ENCODE data around the gene MED13L.

Gene MED13L

GRCh38 chr12:116277467-116278278, at the start of gene MED13L:
Gene MED13L, minus strand, starts transcription at chr12:116277693. Its CDS starts 562 bp downstream, at chr12:116277131.
- peak; percentile 94 for DNase-seq

DNA sequence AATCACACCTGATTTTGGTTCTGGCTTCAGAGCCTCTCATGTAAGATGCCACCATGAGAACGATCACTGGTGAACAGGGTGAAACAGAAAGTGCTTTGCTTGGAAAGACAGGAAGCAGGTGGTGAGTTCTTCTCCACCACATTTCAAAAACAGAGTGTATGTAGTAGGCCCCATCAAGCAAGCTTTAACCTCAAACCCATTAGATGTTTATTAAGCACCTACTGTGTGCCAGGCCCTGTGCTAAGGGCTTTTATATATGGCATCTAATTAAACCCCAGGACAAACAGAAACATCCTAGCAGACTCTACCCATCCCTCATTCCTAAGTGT, 47.8 kb upstream of the MED13L start:
- no peak for DNase-seq

- DNase-seq: no peak
Measured at GRCh38 chr12:116324654-116325335, 47.3 kb upstream of the MED13L start.

DNA sequence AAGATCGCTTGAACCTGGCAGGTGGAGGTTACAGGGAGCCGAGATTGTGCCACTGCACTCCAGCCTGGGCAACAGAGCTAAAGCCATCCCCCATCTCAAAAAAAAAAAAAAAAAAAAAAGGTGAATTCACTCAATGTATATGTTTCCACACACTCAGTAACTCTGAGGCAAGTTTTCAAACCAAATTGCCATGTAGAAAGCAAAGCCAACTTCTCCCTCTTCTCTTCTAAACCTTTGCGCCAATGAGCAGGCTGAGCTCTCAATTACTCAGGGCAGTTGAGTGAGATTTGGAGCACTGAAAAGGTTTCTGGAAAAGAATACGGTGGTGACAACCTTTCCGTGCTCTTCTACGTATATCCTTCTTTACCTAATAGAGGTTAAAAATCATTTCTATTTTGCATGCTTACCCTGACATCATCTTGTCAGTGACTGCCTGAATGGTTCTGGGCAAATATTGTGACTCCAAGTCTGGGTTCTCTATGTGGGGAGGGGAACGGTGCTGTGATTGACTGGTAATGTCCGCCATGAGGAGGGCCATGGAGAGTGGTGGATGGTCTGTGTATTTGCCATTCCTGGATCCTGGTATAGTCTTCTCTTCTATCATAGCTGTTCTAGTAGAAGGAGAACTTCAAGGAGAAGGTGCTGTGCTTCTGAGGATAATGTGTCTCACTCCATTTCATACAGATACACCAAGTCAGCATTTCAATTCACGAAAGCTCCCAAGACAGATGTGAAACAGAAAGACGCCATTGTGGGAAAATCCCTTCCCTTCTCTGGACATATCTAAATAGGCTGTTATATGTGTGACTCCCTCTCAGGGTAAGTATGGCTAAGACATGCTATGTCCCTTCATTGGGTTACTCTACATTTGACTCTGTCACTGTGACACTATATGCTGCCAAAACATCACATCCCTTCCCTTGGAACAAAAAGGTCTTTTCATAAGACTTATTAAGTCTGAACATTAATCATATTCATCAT, 46.2 kb upstream of the MED13L start:
- no peak for DNase-seq

- DNase-seq: no peak
Measured at GRCh38 chr12:116321913-116322312, 44.4 kb upstream of the MED13L start.

- no peak for DNase-seq
Measured at GRCh38 chr12:116320791-116321217, 43.3 kb upstream of the MED13L start.

GRCh38 chr12:116319898-116320621, 42.6 kb upstream of the MED13L start:
- peak; percentile 89 for DNase-seq

DNA sequence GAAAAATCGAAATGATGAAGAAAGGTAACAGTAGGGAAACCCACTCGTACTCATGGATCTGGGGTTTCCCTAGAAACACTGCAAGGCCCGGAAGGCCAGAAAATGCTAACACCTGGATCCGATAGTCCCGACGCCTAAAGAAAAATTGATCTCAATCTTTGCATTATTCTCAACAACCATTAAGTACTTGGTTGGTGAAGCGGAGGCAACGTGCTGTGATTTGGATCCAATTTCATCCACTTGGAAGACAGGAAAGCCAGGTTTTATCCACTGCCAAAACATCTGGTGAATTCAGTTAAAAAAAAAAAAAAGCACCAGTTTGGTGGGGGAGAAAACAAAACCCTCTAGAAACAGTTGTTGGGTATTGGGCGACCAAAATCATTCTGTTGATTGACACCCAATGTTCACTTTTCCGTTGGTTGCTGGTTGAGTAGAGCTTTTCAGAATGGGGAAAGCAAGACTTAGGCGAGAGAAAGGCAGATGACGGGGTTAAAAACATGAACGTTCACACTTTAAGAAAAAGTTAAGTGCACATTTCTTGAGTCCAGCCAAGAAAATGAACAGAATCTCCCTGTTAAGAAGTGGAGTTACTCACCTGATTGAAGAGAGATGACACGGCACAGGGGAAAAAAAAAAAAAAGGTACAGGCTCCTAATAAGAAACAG, 41.9 kb upstream of the MED13L start:
- peak; percentile 50 for DNase-seq

DNA sequence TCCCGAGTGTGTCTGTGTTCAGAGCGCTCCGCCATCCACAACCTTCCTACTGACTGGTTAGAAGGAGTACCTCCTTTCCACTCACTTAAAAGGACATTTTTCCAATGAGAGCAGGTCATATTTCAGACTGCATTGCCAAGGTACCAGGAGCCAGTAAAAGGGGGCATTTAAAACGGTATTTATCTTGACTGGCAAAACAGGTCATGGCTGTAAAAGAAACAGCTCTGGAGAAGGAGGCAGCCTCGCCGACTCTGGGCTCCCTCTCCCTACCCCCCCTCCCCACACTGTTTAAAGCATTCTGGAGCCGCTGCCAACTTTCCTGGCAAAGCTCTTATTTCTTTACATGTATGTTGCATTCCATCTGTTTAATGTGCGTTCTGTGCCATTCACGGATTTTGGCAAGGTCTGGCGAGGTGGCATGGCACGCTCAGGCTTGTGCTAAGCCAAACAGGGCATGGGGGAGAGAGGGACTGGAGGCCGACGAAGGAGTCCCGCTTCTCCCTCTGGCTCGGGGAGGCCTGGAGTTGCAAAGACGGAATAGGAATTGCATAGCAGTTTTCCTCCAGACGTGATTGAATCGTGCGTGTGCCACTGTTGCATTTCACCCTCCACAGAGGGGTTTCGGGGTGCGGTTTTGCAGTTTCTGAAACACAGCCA, 41.2 kb upstream of the MED13L start:
- peak; percentile 85 for DNase-seq

DNA sequence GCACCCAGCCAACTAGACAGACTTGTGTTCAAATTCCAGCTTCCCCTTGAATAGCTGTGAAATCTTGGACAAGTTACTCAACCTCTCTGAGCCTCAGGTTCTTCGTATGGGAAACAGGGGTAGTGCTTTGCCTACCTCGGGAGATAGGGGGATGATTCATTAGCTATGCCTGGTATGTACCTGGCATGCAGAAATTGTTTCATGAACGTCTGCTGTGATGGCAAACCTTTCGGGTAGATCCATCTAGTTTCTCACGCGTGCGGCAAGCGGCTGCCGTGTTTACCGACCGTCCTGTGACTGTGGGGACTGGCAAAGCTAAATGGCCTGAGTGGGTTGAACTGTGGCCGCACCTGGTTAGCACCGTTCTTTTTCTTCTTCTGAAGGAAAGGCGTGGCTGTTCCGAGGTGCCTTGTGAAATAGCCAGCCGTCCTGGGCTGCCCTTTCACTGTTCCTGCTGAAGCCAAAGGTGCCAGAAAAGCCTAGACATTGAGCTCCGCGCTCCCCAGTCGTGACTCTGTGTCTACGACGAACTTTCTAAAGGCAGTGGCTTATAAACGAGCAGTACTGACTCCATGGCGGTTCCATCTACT, 40.6 kb upstream of the MED13L start:
- DNase-seq: no peak

DNA sequence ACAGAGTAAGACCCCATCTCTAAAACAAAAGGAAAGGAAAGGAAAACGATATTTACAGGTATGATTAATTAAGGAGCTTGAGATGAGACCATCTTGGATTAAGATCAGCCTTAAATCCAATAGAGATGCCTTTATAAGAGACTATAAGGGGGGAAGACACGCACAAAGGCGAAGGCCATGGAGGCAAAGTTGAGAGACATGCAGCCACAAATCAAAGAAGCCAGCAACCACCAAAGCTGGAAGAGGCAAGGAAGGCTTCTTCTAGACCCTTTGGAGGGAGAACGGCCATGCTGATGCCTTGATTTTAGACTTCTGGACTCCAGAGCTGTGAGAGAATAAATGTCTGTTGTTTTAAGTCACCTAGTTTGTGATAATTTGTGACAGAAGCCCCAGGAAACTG, 39.6 kb upstream of the MED13L start:
- DNase-seq: no peak

DNA sequence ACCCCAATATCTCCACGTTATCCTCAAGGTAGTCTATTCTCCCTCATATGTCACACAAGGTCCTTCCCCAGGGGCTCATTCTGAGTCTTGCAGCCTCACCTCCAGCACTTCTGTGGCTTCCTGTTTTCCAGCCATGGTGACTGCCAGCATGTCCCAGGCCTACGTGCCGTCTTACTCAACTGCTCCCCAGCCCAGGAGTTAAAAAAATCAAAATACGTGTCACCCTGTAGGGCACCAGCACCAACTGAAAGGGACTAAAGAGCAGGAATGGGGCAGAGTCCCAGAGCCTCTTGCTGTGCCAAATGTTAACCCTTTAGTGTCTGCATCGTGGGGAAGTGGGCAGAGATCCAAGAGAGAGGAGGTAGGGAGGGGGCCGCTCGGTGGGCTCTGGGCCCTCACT, 37.0 kb upstream of the MED13L start:
- no peak for DNase-seq

DNA sequence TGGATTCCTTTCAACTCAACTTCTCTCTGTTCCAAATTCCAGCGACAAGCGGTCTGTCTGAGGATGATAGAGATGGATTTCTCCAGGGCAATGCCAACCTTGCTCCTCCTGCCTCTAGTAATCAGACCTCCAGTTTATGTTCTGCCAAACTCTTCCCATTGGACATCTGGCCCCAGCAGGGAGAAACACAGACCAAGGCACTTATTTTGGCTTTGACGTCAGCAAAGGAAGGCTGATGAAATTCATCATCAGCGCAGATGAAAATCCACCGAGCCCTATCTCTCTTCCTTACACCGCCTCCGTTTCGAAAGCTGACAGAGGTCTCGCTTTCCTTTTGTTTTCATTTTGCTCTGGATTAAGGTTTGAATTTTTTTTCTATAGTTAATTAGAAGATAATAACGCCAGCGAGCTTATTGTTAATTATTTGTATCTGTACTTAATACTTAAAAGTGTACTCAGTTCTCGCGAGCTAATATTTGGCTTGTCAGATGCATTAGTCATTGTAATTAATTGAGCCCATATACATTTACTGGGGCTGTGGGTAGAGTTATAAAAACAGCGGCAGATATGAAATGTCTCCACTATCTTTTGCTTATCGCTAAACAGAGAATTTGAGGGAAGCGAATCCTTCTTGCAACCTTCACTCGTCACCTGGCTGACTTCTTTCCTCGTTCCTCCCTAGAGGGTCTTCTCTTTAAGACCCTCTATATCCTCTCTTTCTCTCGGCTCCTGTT, 35.9 kb upstream of the MED13L start:
- no peak for DNase-seq

DNA sequence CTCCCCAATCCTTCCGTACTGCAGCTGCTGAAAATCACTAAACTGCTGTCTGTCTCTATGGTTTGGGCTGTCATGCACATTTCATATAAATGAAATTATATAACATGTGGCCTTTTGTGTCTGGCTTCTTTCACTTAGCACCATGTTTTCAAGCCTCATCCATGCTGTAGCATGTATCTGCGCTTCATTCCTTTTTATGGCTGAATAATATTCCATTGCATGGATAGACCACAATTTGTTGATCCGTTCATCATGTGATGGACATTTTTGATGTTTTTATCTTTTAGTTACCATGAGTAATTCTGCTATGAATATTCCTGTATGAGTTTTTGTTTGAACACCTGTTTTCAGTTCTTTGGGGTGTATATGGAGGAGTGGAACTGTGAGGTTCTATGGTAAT, 32.6 kb upstream of the MED13L start:
- no peak for DNase-seq

DNA sequence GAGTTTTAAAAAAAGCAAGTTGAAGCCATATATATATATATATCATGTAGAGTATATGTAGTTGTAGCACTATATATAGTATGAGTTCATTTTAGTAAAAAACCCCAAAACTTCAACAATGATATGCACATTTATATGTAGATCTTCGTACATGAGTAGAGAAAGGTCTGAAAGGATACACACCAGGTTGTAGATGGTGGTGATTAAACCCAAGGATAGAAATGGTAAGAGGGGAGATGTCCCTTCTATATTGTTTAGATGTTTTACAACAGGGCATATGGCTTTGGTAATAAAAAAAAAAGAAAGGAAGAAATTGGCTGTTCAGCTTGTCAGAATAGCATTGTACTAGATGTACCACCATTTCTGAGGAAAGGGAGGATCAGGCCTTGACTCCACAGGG, 31.9 kb upstream of the MED13L start:
- DNase-seq: no peak

GRCh38 chr12:116308647-116309046, 31.2 kb upstream of the MED13L start:
- no peak for DNase-seq

DNA sequence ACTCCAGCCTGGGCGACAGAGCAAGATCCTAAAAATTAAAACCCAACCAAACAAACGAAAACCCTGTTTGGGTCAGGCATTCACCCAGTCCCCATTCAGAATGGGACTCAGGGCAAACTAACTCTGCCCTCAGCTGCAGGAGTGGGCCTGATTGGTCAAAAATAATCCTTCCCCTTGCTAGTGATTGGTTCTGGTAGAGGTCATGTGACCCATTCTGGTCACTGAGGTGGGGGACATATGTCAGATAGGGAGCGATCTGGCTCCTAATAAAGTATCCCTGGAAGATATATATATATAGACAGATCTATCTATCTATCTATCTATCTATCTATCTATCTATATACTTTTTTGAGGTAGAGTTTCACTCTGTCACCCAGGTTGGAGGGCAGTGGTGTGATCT, 29.5 kb upstream of the MED13L start:
- DNase-seq: no peak

- no peak for DNase-seq
Measured at GRCh38 chr12:116306506-116306905, 29.0 kb upstream of the MED13L start.

DNA sequence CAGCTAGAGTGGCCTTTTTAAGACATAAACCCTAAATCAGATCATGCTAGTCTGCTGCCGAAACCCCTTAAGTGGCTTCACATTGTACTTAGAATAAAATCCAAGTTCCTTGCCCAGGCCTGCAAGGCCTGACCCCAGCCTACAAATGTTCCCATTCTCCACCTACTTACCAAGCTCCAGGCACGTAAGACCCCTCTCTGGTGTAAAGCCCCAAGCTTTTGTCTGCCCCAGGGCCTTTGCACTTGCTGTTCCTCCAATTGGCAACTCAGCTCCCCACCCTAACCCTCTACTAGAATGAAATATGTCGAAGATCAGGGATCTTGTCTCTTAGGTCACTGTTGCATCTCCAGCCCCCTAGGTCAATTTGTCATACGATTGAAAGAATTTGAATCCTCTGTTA, 27.1 kb upstream of the MED13L start:
- DNase-seq: no peak

DNA sequence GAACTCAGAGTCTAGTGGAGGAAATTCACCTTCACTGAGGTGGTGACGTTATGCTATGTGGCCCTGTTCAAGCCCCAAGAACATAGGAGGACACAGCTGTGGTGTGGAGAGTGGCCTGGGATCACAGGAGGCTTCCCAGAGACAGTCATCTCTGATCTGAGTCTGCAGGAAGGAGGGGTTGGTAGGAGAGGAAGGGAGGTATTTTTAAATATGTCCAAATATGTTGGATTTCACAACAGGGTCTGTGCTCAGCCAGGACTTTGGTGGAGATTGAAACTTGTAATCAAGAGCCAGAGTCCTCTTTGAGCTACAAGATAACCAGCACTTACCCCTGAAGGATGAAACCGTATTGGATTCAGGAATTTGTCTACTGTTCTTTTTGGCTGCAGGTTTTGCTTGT, 26.4 kb upstream of the MED13L start:
- DNase-seq: no peak
